Measurements from ENCODE around the gene UGGT2.
"Not testable (repeated sequence)": the region's sequence is repeated elsewhere in the genome, so short reads cannot be mapped to it uniquely, and the experiment has no call there.

Gene UGGT2

GRCh38 chr13:95834134-95834765 lies 219.0 kb downstream of the UGGT2 start:
- DNase-seq = peak; percentile 22 to 89 (median 70)
- intact Hi-C loops (cut with DNase I) = loop anchor here (10.0 kb wide), 1 partner anchor 289 kb away; no protein-coding TSS in a partner anchor

GRCh38 chr13:95833719-95834118 lies 219.5 kb downstream of the UGGT2 start:
- intact Hi-C loops (cut with DNase I) = loop anchor here (10.0 kb wide), 1 partner anchor 289 kb away; no protein-coding TSS in a partner anchor
- no peak for DNase-seq

GRCh38 chr13:95833126-95833525 lies 220.1 kb downstream of the UGGT2 start:
- DNase-seq = no peak
- intact Hi-C loops (cut with DNase I) = loop anchor here (10.0 kb wide), 1 partner anchor 288 kb away; no protein-coding TSS in a partner anchor

GRCh38 chr13:95822303-95822702 lies 230.9 kb downstream of the UGGT2 start:
- intact Hi-C loops (cut with DNase I) = no loop called here
- DNase-seq = no peak

- no peak for DNase-seq
- intact Hi-C loops (cut with DNase I) = no loop called here
Observed at GRCh38 chr13:95814495-95814894, 238.7 kb downstream of the UGGT2 start.

GRCh38 chr13:95813139-95813538 lies 240.1 kb downstream of the UGGT2 start:
- DNase-seq = no peak

GRCh38 chr13:95809429-95809828 lies 243.8 kb downstream of the UGGT2 start:
- peak in 1 of 42 donors; percentile 6 for DNase-seq
- intact Hi-C loops (cut with DNase I) = no loop called here

More at GRCh38 chr13:95813139-95813538, 240.1 kb downstream of the UGGT2 start:
- intact Hi-C loops (cut with DNase I) = no loop called here

- intact Hi-C loops (cut with DNase I) = no loop called here
- no peak for DNase-seq
Observed at GRCh38 chr13:95805921-95806320, 247.3 kb downstream of the UGGT2 start.

GRCh38 chr13:95801825-95802224 lies 251.4 kb downstream of the UGGT2 start:
- intact Hi-C loops (cut with DNase I) = no loop called here
- DNase-seq = no peak

- intact Hi-C loops (cut with DNase I) = no loop called here
- DNase-seq = no peak
Observed at GRCh38 chr13:95800436-95800835, 252.8 kb downstream of the UGGT2 start.

GRCh38 chr13:95797016-95797415 lies 256.2 kb downstream of the UGGT2 start:
- DNase-seq = no peak
- intact Hi-C loops (cut with DNase I) = no loop called here

- DNase-seq = no peak
- intact Hi-C loops (cut with DNase I) = no loop called here
Observed at GRCh38 chr13:95793781-95794180, 259.4 kb downstream of the UGGT2 start.

- intact Hi-C loops (cut with DNase I) = no loop called here
- no peak for DNase-seq
Observed at GRCh38 chr13:95793018-95793555, 260.1 kb downstream of the UGGT2 start.

- no peak for DNase-seq
- intact Hi-C loops (cut with DNase I) = no loop called here
Observed at GRCh38 chr13:95791084-95791722, 262.0 kb downstream of the UGGT2 start.

- DNase-seq; intact Hi-C loops (cut with DNase I): not testable (repeated sequence)
Observed at GRCh38 chr13:95789315-95789714, 263.9 kb downstream of the UGGT2 start.

GRCh38 chr13:95788100-95788463 lies 265.1 kb downstream of the UGGT2 start:
- intact Hi-C loops (cut with DNase I) = no loop called here
- DNase-seq = no peak

GRCh38 chr13:95787356-95788099 lies 265.7 kb downstream of the UGGT2 start:
- no peak for DNase-seq
- intact Hi-C loops (cut with DNase I) = no loop called here

GRCh38 chr13:95784900-95785290 lies 268.3 kb downstream of the UGGT2 start:
- intact Hi-C loops (cut with DNase I) = no loop called here
- no peak for DNase-seq

- DNase-seq = no peak
Observed at GRCh38 chr13:95784161-95784899, 268.9 kb downstream of the UGGT2 start.

More at GRCh38 chr13:95784161-95784899, 268.9 kb downstream of the UGGT2 start:
- intact Hi-C loops (cut with DNase I) = no loop called here

Measured in head of caudate nucleus (tissue), 42 donors.